ENCODE measurements around the gene ATF3.

DNA sequence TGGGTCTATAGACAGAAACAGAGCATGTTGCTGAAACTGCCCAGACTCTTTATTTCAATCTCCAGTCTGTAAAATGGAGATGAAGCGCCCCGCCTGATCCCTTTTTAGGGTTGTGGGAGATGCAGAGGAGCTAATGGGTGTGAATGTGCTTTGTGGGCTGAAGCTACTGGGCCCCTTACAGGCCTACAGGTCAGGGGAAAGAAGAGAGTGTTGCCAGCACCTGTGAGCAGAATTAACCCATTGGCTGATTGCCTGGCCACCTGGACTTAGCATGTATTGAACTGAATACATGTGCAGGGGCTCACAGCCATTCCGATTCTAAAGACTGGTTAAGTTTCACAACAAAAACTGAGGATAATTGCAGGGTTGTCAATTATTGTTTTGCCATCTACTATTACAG lies 13.9 kb upstream of the ATF3 start:
- TF ChIP-seq, protein P1, sequence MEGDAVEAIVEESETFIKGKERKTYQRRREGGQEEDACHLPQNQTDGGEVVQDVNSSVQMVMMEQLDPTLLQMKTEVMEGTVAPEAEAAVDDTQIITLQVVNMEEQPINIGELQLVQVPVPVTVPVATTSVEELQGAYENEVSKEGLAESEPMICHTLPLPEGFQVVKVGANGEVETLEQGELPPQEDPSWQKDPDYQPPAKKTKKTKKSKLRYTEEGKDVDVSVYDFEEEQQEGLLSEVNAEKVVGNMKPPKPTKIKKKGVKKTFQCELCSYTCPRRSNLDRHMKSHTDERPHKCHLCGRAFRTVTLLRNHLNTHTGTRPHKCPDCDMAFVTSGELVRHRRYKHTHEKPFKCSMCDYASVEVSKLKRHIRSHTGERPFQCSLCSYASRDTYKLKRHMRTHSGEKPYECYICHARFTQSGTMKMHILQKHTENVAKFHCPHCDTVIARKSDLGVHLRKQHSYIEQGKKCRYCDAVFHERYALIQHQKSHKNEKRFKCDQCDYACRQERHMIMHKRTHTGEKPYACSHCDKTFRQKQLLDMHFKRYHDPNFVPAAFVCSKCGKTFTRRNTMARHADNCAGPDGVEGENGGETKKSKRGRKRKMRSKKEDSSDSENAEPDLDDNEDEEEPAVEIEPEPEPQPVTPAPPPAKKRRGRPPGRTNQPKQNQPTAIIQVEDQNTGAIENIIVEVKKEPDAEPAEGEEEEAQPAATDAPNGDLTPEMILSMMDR (conservative IDR thresholded peaks at IDR 0.05 in 1 of 2, IDR thresholded peaks at IDR 0.05 in 1 of 2; ENCODE audit: low read depth in 1 of 2, low read length in 2 of 2) = no peak
- no peak for TF ChIP-seq EZH2 (IDR thresholded peaks at IDR 0.05; ENCODE audit: low read length, missing control alignments)
